H9 (cell line): ENCODE results near the gene CFH. TPM values are rescaled to one million over a fixed set of nuclear protein-coding genes. Genes with fewer than 3 reads are reported as not detected.

Experiments used
- DNase-seq: peaks from one replicate; pipeline ENCODE4 v3.0.0-alpha.2; 2017
- H2AFZ ChIP-seq: one replicate; pipeline ENCODE4 v1.6.1; 2013; ENCODE audit warnings: mild to moderate bottlenecking, low read length, control low read depth, moderate library complexity
- H2AK5ac ChIP-seq: 2 replicates; pipeline ENCODE4 v1.6.1; 2013; ENCODE audit warnings: low read length, control low read depth, mixed read lengths; ENCODE audit not compliant: insufficient read length
- H2BK120ac ChIP-seq: one replicate; pipeline ENCODE4 v1.6.1; 2013; ENCODE audit warnings: low read depth, mild to moderate bottlenecking, low read length, control low read depth, inconsistent platforms; ENCODE audit not compliant: poor library complexity, severe bottlenecking
- H2BK12ac ChIP-seq: 2 replicates; pipeline ENCODE4 v1.6.1; 2013; ENCODE audit warnings: low read length, control low read depth, mixed read lengths, low read depth; ENCODE audit not compliant: insufficient read length
- H2BK15ac ChIP-seq: 2 replicates; pipeline ENCODE4 v1.6.1; 2013; ENCODE audit warnings: low read depth, low read length, control low read depth
- H2BK20ac ChIP-seq: one replicate; pipeline ENCODE4 v1.6.1; 2013; ENCODE audit warnings: low read depth, mild to moderate bottlenecking, low read length, control low read depth, inconsistent platforms; ENCODE audit not compliant: poor library complexity, severe bottlenecking
- H2BK5ac ChIP-seq: 2 replicates; pipeline ENCODE4 v1.6.1; 2013; ENCODE audit warnings: low read length, control low read depth, mixed read lengths; ENCODE audit not compliant: insufficient read length
- H3K14ac ChIP-seq: 2 replicates; pipeline ENCODE4 v1.6.1; 2013; ENCODE audit warnings: low read length, control low read depth; ENCODE audit not compliant: insufficient read depth
- H3K18ac ChIP-seq: 2 replicates; pipeline ENCODE4 v1.6.1; 2013; ENCODE audit warnings: low read depth, mild to moderate bottlenecking, mixed read lengths, low read length, control low read depth; ENCODE audit not compliant: insufficient read length
- H3K23ac ChIP-seq: 2 replicates; pipeline ENCODE4 v1.6.1; 2013; ENCODE audit warnings: low read length, control low read depth, mixed read lengths, low read depth; ENCODE audit not compliant: insufficient read length
- H3K23me2 ChIP-seq: 2 replicates; pipeline ENCODE4 v1.6.1; 2013; ENCODE audit warnings: low read depth, mild to moderate bottlenecking, mixed read lengths, low read length, control low read depth; ENCODE audit not compliant: insufficient read length, poor library complexity, severe bottlenecking
- H3K27ac ChIP-seq: 2 replicates; pipeline ENCODE4 v1.5.1; 2013; ENCODE audit warnings: low read length, control low read depth, mixed read lengths, low read depth; ENCODE audit not compliant: insufficient read length
- H3K27me3 ChIP-seq: 2 replicates; pipeline ENCODE4 v1.6.1; 2013; ENCODE audit warnings: low read length, control low read depth, inconsistent platforms; ENCODE audit not compliant: insufficient read depth
- H3K4ac ChIP-seq: 2 replicates; pipeline ENCODE4 v1.6.1; 2013; ENCODE audit warnings: low read depth, mild to moderate bottlenecking, control low read depth, inconsistent platforms, low read length, moderate library complexity
- H3K4me1 ChIP-seq: 2 replicates; pipeline ENCODE4 v1.6.1; 2013; ENCODE audit warnings: low read length, control low read depth, inconsistent platforms; ENCODE audit not compliant: insufficient read depth
- H3K4me2 ChIP-seq: 2 replicates; pipeline ENCODE4 v1.6.1; 2013; ENCODE audit warnings: low read length, control low read depth, mixed read lengths; ENCODE audit not compliant: insufficient read length, insufficient read depth
- H3K56ac ChIP-seq: 2 replicates; pipeline ENCODE4 v1.6.1; 2013; ENCODE audit warnings: low read depth, mild to moderate bottlenecking, mixed read lengths, low read length, control low read depth; ENCODE audit not compliant: insufficient read length
- H3K79me1 ChIP-seq: 2 replicates; pipeline ENCODE4 v1.6.1; 2013; ENCODE audit warnings: low read depth, mild to moderate bottlenecking, moderate library complexity, low read length, control low read depth, inconsistent platforms; ENCODE audit not compliant: insufficient read depth, poor library complexity, severe bottlenecking
- H3K79me2 ChIP-seq: 2 replicates; pipeline ENCODE4 v1.6.1; 2013; ENCODE audit warnings: low read length, control low read depth, inconsistent platforms; ENCODE audit not compliant: insufficient read depth
- H3K9ac ChIP-seq: 2 replicates; pipeline ENCODE4 v1.6.1; 2013; ENCODE audit warnings: low read length, control low read depth, mixed read lengths; ENCODE audit not compliant: insufficient read length; ENCODE audit errors: extremely low read depth
- H3K9me3 ChIP-seq: one replicate; pipeline ENCODE4 v1.6.1; 2013; ENCODE audit warnings: low read depth, low read length, inconsistent platforms; ENCODE audit not compliant: control insufficient read depth
- H3T11ph ChIP-seq: one replicate; pipeline ENCODE4 v1.6.1; 2013; ENCODE audit warnings: mild to moderate bottlenecking, low read length, control low read depth, inconsistent platforms
- H4K20me1 ChIP-seq: one replicate; pipeline ENCODE4 v1.6.1; 2013; ENCODE audit not compliant: control insufficient read depth, insufficient read length, insufficient read depth
- H4K5ac ChIP-seq: 2 replicates; pipeline ENCODE4 v1.6.1; 2013; ENCODE audit warnings: low read depth, mild to moderate bottlenecking, mixed read lengths, low read length, control low read depth; ENCODE audit not compliant: insufficient read length
- H4K8ac ChIP-seq: replicated peaks from 2 replicates; pipeline ENCODE4 v1.6.1; 2013; ENCODE audit warnings: low read length, control low read depth, mixed read lengths, low read depth; ENCODE audit not compliant: insufficient read length
- H4K91ac ChIP-seq: 2 replicates; pipeline ENCODE4 v1.6.1; 2013; ENCODE audit warnings: low read depth, mild to moderate bottlenecking, moderate library complexity, mixed read lengths, low read length, control low read depth; ENCODE audit not compliant: insufficient read length
- H3K27ac Mint-ChIP-seq, 3 experiments: 2 replicates in 2 of 3; 3 replicates in 1 of 3; pipeline ENCODE4 v1.8.0; 2020 to 2021; ENCODE audit warnings: mixed read lengths in 3 of 3, mild to moderate bottlenecking in 1 of 3, moderate library complexity in 1 of 3
- H3K27me3 Mint-ChIP-seq: 2 replicates; pipeline ENCODE4 v1.8.0; 2021; ENCODE audit warnings: low read depth, mild to moderate bottlenecking, moderate library complexity, mixed read lengths
- H3K36me3 Mint-ChIP-seq, 3 experiments: 2 replicates in 2 of 3; 3 replicates in 1 of 3; pipeline ENCODE4 v1.8.0; 2020 to 2021; ENCODE audit warnings: low read depth in 3 of 3, mixed read lengths in 3 of 3; ENCODE audit not compliant: insufficient read depth in 1 of 3
- H3K4me1 Mint-ChIP-seq, 2 experiments: 2 replicates each; pipeline ENCODE4 v1.8.0; 2020; ENCODE audit warnings: mixed read lengths in 2 of 2
- H3K4me3 Mint-ChIP-seq, 2 experiments: 2 replicates in 1 of 2; 3 replicates in 1 of 2; pipeline ENCODE4 v1.8.0; 2020 to 2021; ENCODE audit warnings: mild to moderate bottlenecking in 2 of 2, mixed read lengths in 2 of 2, moderate library complexity in 1 of 2
- H3K9me3 Mint-ChIP-seq, 2 experiments: 2 replicates in 1 of 2; 3 replicates in 1 of 2; pipeline ENCODE4 v1.8.0; 2020; ENCODE audit warnings: mild to moderate bottlenecking in 2 of 2, mixed read lengths in 2 of 2, moderate library complexity in 1 of 2
- CTCF ChIP-seq: fragments of 200-600 bp; sonication (generic); conservative IDR thresholded peaks from 3 replicates; pipeline ENCODE4 v1.8.0; 2021; ENCODE audit warnings: antibody characterized with exemption, mild to moderate bottlenecking
- WGBS: extraction: QIAGEN DNeasy Blood & Tissue Kit; methylation state at CpG from one replicate; pipeline ENCODE4 v1.1.7; 2013; ENCODE audit warnings: missing lambda C conversion rate, low lambda C conversion rate, mixed read lengths; ENCODE audit not compliant: insufficient read length; ENCODE audit errors: extremely low coverage; 5-methylcytosine and 5-hydroxymethylcytosine counted together
- total RNA-seq: library from RNA; stranded (reverse); gene quantifications from 2 replicates; pipeline ENCODE4 v1.2.1, GENCODE V29; 2021

CFH gene
- total RNA-seq, 1 experiment from 2014 or later = not detected

DNA sequence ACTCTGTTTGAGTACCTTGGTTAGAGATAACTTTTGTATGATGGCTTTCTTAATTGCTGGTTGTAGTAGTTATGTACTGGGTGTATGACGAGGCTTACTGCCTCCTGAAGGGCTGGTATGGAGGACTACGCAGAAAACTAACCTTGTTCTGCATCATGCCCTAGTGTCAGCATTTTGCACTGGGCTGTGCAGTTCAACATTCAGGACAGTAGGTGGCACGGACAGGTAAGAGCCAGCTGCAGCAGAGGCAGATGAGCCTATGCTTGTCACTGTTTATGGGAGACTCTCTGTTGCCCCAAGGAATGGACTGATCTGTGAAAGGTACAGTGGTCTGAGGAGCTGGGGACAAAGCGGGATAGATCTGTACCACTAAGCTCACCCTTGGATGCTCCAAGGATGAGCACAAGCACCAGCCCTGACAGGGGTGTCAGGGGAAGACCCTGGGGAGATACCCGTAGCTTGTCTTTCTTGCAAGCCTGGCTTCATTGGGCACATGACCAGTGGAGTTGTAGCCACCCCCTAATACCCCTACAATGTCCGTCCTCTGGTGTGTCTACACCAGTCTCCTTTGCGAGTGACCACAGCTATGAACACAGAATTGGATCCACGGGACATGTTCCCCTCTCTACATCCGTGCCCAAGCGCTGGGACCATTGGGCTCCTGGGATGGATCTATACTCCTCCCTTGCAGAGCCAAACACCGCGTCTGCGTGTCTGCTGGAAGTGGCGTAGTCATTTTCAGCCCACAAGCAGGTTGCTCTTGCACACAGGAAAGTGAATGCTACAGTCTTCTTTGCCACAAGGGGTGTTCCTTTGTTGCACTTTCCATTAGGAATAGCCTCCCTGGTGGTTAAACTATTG is 71.7 kb downstream of the CFH start:
- H3K14ac ChIP-seq = no peak overlapping the region
- Mint-ChIP-seq H3K4me3 (no peak overlapping the region), H3K9me3 (no peaks in the 10 kb centered on the region), H3K4me1 (no peaks in the 10 kb centered on the region), H3K27ac (no peak overlapping the region), H3K27me3 (no peaks in the 10 kb centered on the region), H3K36me3 (no peaks in the 10 kb centered on the region)
- H3K18ac ChIP-seq = no peak overlapping the region
- H4K5ac ChIP-seq = no peak overlapping the region
- H3K27me3 ChIP-seq = no peaks in the 10 kb centered on the region
- no peak overlapping the region for H2BK5ac ChIP-seq
- peaks cover 3% of the 10 kb centered on the region for H4K20me1 ChIP-seq
- no peak overlapping the region for H2BK15ac ChIP-seq
- no peak overlapping the region for H2AK5ac ChIP-seq
- no peaks in the 10 kb centered on the region for H3K79me1 ChIP-seq
- peak; percentile 88 for DNase-seq
- H2BK20ac ChIP-seq = no peak overlapping the region
- H3K9me3 ChIP-seq = no peaks in the 10 kb centered on the region
- H2BK120ac ChIP-seq = no peak overlapping the region
- H3K23me2 ChIP-seq = no peaks in the 10 kb centered on the region
- H3K9ac ChIP-seq = no peak overlapping the region
- no peak overlapping the region for H3K23ac ChIP-seq
- no peak overlapping the region for H3K4ac ChIP-seq
- H3K4me1 ChIP-seq = no peaks in the 10 kb centered on the region
- no peak overlapping the region for H2AFZ ChIP-seq
- no peak overlapping the region for H4K91ac ChIP-seq
- H2BK12ac ChIP-seq = no peak overlapping the region
- no peak overlapping the region for H3K27ac ChIP-seq
- WGBS = no CpG with 5 or more reads among the region's 14 CpGs
- no peak overlapping the region for H3T11ph ChIP-seq
- no peak overlapping the region for H4K8ac ChIP-seq
- H3K56ac ChIP-seq = no peak overlapping the region
- no peak overlapping the region for H3K4me2 ChIP-seq
- TF ChIP-seq CTCF = peak; percentile 78
- H3K79me2 ChIP-seq = no peaks in the 10 kb centered on the region
